Right atrium auricular region (tissue), 2 donors: ENCODE results near the gene DNM3. TPM values are rescaled to one million over a fixed set of nuclear protein-coding genes. Genes with fewer than 3 reads are reported as not detected.

Source experiments
- DNase-seq: peaks from one replicate; pipeline ENCODE4 v3.0.0-alpha.2; 2019; ENCODE audit warnings: low spot score
- H3K27ac ChIP-seq, 2 donors: fragments of 200-600 bp; sonication (generic); 1 replicate in 1 of 2; 2 replicates in 1 of 2; pipeline ENCODE4 v1.5.1; 2016 to 2019
- H3K27me3 ChIP-seq, 2 donors: fragments of 200-600 bp; sonication (generic); one replicate each; pipeline versions ENCODE4 v1.5.1 to v1.6.0; 2017 to 2019
- H3K36me3 ChIP-seq: fragments of 200-600 bp; sonication (generic); one replicate; pipeline ENCODE4 v1.5.1; 2016
- H3K4me1 ChIP-seq, 2 donors: fragments of 200-600 bp; sonication (generic); one replicate each; pipeline versions ENCODE4 v1.5.1 to v1.6.0; 2017 to 2019
- H3K4me3 ChIP-seq, 2 donors: fragments of 200-600 bp; sonication (generic); 1 replicate in 1 of 2; 2 replicates in 1 of 2; pipeline ENCODE4 v1.5.1; 2017 to 2019; ENCODE audit warnings: mild to moderate bottlenecking in 1 of 2, moderate library complexity in 1 of 2
- H3K9me3 ChIP-seq, 2 donors: fragments of 200-600 bp; sonication (generic); one replicate each; pipeline ENCODE4 v1.5.1; 2019
- CTCF ChIP-seq, 2 donors: fragments of 200-600 bp; sonication (generic); IDR thresholded peaks; one replicate each; pipeline ENCODE4 v1.5.1; 2019; ENCODE audit warnings: antibody characterized with exemption in 2 of 2
- total RNA-seq, 2 donors: library from RNA; depleted of rRNA; stranded (reverse); fragments of >200 nt; gene quantifications; one replicate each; pipeline ENCODE4 v1.1.0, GENCODE V29; 2016

DNM3 gene
- total RNA-seq, 2 donors from 2014 or later = 1.0 to 1.6 TPM

- no peak for TF ChIP-seq CTCF (IDR thresholded peaks at IDR 0.05)
- no peaks in the 10 kb centered on the region for H3K4me1 ChIP-seq
- no peak overlapping the region for H3K27ac ChIP-seq
- H3K9me3 ChIP-seq = no peaks in the 10 kb centered on the region
- H3K36me3 ChIP-seq = no peaks in the 10 kb centered on the region
- DNase-seq = no peak
- no peak overlapping the region for H3K4me3 ChIP-seq
- H3K27me3 ChIP-seq = no peaks in the 10 kb centered on the region
These were observed 580.8 kb downstream of the DNM3 start for GRCh38 chr1:172421974-172422604.

- Histone ChIP-seq H3K9me3 (no peaks in the 10 kb centered on the region), H3K36me3 (no peaks in the 10 kb centered on the region), H3K4me3 (no peak overlapping the region), H3K27ac (no peak overlapping the region), H3K4me1 (no peaks in the 10 kb centered on the region), H3K27me3 (no peaks in the 10 kb centered on the region)
- DNase-seq = no peak
- no peak for TF ChIP-seq CTCF (IDR thresholded peaks at IDR 0.05)
These were observed 582.0 kb downstream of the DNM3 start for GRCh38 chr1:172423336-172423735.

- Histone ChIP-seq H3K36me3 (no peaks in the 10 kb centered on the region), H3K9me3 (no peaks in the 10 kb centered on the region), H3K4me3 (no peak overlapping the region), H3K4me1 (no peaks in the 10 kb centered on the region), H3K27me3 (no peaks in the 10 kb centered on the region), H3K27ac (no peak overlapping the region)
- no peak for DNase-seq
- no peak for TF ChIP-seq CTCF (IDR thresholded peaks at IDR 0.05)
These were observed 584.0 kb downstream of the DNM3 start for GRCh38 chr1:172425339-172425738.

GRCh38 chr1:172427191-172427590 lies 585.9 kb downstream of the DNM3 start:
- H3K27ac ChIP-seq = no peak overlapping the region
- no peaks in the 10 kb centered on the region for H3K9me3 ChIP-seq
- H3K27me3 ChIP-seq = no peaks in the 10 kb centered on the region
- DNase-seq = no peak
- H3K4me1 ChIP-seq = no peaks in the 10 kb centered on the region
- TF ChIP-seq CTCF (IDR thresholded peaks at IDR 0.05) = no peak
- no peak overlapping the region for H3K4me3 ChIP-seq
- H3K36me3 ChIP-seq = no peaks in the 10 kb centered on the region

GRCh38 chr1:172429331-172430127 lies 588.2 kb downstream of the DNM3 start:
- Histone ChIP-seq H3K36me3 (no peaks in the 10 kb centered on the region), H3K27me3 (no peaks in the 10 kb centered on the region), H3K4me1 (no peaks in the 10 kb centered on the region), H3K9me3 (no peaks in the 10 kb centered on the region), H3K4me3 (no peak overlapping the region), H3K27ac (no peak overlapping the region)
- no peak for DNase-seq
- peak; percentile 41 to 76 for TF ChIP-seq CTCF (IDR thresholded peaks at IDR 0.05)
